ENCODE results near the gene NARS2.

The NARS2 gene

GRCh38 chr11:78406568-78407196 is 168.0 kb downstream of the NARS2 start:
- no peak for DNase-seq
- no peak for TF ChIP-seq POLR2A (IDR thresholded peaks at IDR 0.05; ENCODE audit: low read length)
- no peak for TF ChIP-seq GATA1 (IDR thresholded peaks at IDR 0.05; ENCODE audit: low read depth, low read length)

- TF ChIP-seq POLR2A (IDR thresholded peaks at IDR 0.05; ENCODE audit: low read length) (no peak), GATA1 (IDR thresholded peaks at IDR 0.05; ENCODE audit: low read depth, low read length) (no peak)
Measured at GRCh38 chr11:78405805-78406204, 168.9 kb downstream of the NARS2 start.

GRCh38 chr11:78403781-78404180 is 170.9 kb downstream of the NARS2 start:
- no peak for DNase-seq
- TF ChIP-seq GATA1 (IDR thresholded peaks at IDR 0.05; ENCODE audit: low read depth, low read length): no peak
- TF ChIP-seq POLR2A (IDR thresholded peaks at IDR 0.05; ENCODE audit: low read length): no peak

More at GRCh38 chr11:78405805-78406204, 168.9 kb downstream of the NARS2 start:
- no peak for DNase-seq

- TF ChIP-seq POLR2A (IDR thresholded peaks at IDR 0.05; ENCODE audit: low read length) (no peak), GATA1 (IDR thresholded peaks at IDR 0.05; ENCODE audit: low read depth, low read length) (no peak)
- no peak for DNase-seq
Measured at GRCh38 chr11:78402847-78403246, 171.8 kb downstream of the NARS2 start.

- TF ChIP-seq POLR2A (IDR thresholded peaks at IDR 0.05; ENCODE audit: low read length) (no peak), GATA1 (IDR thresholded peaks at IDR 0.05; ENCODE audit: low read depth, low read length) (no peak)
- no peak for DNase-seq
Measured at GRCh38 chr11:78400702-78401101, 174.0 kb downstream of the NARS2 start.

- no peak for DNase-seq
- TF ChIP-seq GATA1 (IDR thresholded peaks at IDR 0.05; ENCODE audit: low read depth, low read length): no peak
- TF ChIP-seq POLR2A (IDR thresholded peaks at IDR 0.05; ENCODE audit: low read length): no peak
Measured at GRCh38 chr11:78400116-78400515, 174.5 kb downstream of the NARS2 start.

- DNase-seq: no peak
Measured at GRCh38 chr11:78399136-78399535, 175.5 kb downstream of the NARS2 start.

GRCh38 chr11:78398715-78399114 is 175.9 kb downstream of the NARS2 start:
- DNase-seq: peak in 1 of 2 experiments; percentile 8
- TF ChIP-seq POLR2A (IDR thresholded peaks at IDR 0.05; ENCODE audit: low read length) (no peak), GATA1 (IDR thresholded peaks at IDR 0.05; ENCODE audit: low read depth, low read length) (no peak)

More at GRCh38 chr11:78399136-78399535, 175.5 kb downstream of the NARS2 start:
- no peak for TF ChIP-seq POLR2A (IDR thresholded peaks at IDR 0.05; ENCODE audit: low read length)
- TF ChIP-seq GATA1 (IDR thresholded peaks at IDR 0.05; ENCODE audit: low read depth, low read length): no peak

DNA sequence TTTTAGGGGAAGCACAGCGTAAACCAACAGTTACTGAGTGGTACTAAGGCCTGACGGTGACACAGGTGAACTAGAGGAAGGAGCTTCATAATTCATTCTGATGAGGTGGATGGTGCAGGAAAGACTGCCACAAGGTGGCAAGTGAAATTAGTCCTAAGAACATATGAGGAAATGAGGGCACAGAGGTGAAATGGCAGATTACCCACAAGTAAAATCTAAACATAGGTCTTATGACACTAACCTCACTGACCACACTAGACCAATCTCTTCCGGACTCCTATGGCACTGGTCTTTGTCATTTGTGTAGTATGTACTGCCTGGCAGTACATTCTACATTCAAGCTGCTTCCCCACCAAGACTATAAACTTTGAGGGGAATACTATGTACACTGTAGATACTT is 177.3 kb downstream of the NARS2 start:
- DNase-seq: no peak
- TF ChIP-seq POLR2A (IDR thresholded peaks at IDR 0.05; ENCODE audit: low read length): no peak
- no peak for TF ChIP-seq GATA1 (IDR thresholded peaks at IDR 0.05; ENCODE audit: low read depth, low read length)

GRCh38 chr11:78395597-78395996 is 179.1 kb downstream of the NARS2 start:
- peak in 1 of 2 experiments; percentile 11 for DNase-seq
- no peak for TF ChIP-seq GATA1 (IDR thresholded peaks at IDR 0.05; ENCODE audit: low read depth, low read length)
- TF ChIP-seq POLR2A (IDR thresholded peaks at IDR 0.05; ENCODE audit: low read length): no peak

DNA sequence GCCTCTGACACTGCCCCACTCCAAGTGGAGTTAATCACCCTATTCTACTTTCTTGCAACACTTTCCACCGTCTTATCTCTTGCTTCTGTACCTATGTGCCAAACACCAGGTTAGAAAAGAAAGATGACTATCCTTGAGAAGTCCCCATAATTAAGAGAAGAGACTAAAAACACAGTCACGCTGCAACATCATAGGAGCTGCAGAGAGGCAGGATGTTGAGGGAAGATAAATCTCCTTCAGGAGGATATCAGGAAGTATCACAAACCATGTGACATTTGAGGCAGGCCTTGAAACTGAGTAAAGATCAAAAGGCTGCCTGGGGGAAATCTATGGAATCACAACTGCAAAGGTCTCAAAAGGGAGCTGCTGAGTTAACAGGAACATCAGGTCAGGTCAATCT is 181.8 kb downstream of the NARS2 start:
- DNase-seq: no peak
- no peak for TF ChIP-seq GATA1 (IDR thresholded peaks at IDR 0.05; ENCODE audit: low read depth, low read length)
- no peak for TF ChIP-seq POLR2A (IDR thresholded peaks at IDR 0.05; ENCODE audit: low read length)

DNA sequence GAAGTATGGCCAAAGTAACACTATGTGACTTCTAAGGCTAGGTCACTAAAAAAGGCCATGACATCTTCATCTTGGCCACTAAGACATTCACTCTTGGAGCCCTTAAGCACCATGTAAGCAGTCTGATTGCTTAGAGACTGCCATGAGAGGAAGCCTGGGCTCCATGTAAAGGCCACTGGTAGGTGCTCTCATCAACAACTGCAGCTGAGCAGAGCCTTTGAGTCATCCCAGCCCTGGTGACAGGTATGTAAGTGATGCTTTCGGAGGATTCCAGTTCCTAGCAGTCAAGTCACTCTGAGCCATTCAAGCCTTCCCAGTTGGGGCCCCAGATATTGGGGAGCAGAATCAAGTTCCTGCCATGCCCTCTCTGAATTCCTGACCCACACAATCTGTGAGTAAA is 183.2 kb downstream of the NARS2 start:
- DNase-seq: no peak
- TF ChIP-seq POLR2A (IDR thresholded peaks at IDR 0.05; ENCODE audit: low read length) (no peak), GATA1 (IDR thresholded peaks at IDR 0.05; ENCODE audit: low read depth, low read length) (no peak)

DNA sequence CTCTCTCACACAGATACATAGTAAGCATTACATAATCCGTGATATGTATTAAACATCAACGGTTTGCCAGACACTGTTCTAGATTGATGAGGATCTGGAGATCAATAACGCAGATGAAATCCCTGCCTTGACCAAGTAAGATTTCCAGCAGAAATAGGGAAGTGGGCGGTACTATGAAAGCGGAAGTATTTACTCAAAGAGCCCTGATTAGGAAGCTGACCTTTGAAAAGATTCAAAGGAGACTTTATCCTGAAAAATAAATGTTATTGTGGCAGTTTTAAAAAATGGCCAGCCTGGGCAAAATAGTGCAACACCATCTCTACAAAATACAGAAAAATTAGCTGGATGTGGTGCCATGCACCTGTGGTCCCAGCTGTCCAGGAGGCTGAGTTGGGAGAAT is 183.9 kb downstream of the NARS2 start:
- DNase-seq: no peak
- TF ChIP-seq GATA1 (IDR thresholded peaks at IDR 0.05; ENCODE audit: low read depth, low read length): no peak
- no peak for TF ChIP-seq POLR2A (IDR thresholded peaks at IDR 0.05; ENCODE audit: low read length)

DNA sequence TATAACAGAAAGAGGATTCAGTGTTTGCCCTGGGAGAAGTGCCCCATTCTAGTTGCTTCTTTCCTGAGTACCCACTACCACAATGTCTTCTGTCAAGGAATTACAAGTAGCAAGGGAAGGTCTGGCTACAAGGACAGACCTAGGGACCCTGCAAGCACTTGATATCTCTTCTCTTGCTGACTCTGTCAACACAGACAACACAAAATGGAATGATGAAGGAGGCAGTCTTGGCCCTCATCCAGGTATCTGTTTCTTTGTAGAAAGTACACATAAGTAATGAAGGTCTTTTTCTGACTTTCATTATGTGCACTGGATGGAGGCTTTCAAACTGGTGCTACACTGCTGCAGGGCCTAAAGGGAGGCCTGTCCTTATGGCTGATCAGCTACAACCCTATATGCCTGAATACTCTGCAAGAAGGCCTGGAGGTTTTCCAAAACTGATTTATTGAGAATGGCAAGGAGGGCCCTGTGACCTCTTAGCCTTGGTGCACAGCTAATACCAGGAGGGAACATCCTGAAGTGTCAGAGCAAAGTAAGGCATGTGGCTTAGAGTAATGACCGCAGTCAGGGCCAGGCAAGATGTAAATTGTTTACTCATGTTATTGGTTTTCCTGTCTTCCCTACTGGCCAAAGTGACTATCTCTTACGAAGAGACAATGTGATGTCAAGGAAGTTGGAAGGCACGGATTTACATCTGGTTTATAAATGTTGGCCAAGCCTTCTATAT is 188.3 kb downstream of the NARS2 start:
- DNase-seq: no peak
- TF ChIP-seq POLR2A (IDR thresholded peaks at IDR 0.05; ENCODE audit: low read length) (no peak), GATA1 (IDR thresholded peaks at IDR 0.05; ENCODE audit: low read depth, low read length) (no peak)
